ENCODE results near the gene NOS3.

Gene NOS3

DNA sequence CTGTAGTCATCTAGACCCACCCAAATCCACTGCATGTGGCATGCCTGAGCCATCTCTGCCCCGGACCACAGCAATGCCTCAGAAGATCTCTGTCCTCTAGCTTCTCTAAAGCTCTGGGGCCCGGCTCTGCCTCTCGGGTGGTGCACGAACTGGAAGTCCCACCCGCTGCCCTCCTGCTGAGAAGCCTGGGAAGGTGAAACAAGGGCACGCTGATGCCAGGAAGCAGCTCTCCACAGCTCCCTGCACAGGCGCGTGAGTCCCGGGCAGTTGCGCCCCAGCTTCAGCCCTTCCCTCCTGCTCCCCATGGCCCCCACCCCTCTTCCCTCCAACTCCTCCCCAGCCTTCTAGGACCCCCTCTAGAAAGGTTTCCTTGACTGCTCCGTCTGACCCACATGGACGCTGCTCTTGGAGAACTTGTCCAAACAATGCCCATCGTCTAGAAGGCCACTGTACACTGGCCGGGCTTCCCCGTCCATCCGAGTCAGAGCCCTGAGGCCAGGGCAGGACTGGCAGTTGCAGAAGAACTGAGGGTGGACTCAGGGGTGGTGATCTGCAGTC, 25.5 kb upstream of the NOS3 start:
- DNase-seq (ENCODE audit: low read depth), result no peak

DNA sequence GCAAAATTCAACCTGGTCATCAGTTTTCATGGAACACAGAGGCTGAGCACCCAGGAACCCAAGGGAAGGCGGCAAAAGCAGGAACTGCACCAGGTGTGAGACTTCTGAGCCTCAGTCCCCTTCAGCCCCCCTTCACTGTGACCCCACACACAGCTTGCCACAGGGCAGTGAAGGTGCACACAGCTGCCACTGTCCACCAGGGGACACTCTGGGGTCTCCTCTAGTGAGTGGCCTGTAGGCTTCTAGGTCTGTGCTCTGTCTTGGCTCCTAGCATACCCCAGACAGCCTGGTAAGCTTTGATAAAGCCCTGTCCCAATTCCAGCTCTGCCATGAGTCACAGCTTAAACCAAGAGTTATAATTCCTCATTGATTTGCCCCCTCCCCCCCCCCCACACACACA, 24.8 kb upstream of the NOS3 start:
- no peak for DNase-seq (ENCODE audit: low read depth)

DNA sequence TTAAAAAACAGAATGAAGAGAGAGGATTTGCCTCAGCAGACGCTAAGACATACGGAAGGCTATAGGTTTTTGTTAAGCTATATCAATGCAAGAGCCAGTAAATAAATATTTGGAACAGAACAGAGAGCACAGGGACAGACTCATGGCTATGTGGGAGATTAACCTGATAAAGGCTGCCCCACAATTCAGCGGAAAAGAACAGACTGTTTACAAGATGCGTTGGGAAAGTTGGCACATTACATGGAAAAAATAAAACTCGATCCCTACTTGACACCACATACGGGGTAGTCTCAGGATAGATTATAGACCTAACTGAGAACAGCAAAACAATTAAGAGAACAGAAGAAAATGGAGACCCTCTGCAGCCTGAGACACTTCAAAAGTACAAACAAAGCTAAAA, 23.5 kb upstream of the NOS3 start:
- no peak for DNase-seq (ENCODE audit: low read depth)

DNA sequence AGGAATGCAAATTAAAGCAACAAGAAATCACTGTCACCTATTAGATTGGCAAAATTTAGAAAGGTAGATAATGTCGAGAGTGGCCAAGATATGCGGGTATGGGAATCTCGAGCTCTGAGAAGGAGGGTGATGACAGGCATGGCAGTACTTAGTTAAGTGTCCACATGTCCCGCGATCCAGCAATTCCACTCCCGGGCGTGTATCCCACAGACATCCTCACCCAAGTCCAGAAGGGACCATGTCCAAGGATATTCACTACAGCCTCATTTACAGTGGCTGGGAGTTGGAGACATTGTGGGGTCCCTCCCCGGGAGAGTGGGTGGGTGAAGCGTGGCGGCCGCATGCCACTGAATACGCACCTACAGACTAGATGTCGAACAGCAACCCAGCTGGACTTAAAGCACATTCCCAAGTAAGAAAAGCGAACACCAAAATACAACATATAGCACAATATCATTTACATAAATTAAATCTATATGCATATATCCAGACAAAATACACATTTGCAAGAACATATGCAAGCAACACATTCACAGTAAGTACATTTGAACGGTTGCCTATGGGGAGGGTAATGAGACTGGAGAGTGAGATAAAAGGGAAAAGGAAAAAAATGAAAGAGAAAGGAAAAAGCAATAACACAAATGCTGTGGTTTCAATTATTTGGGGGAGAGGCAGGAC, 22.6 kb upstream of the NOS3 start:
- DNase-seq (ENCODE audit: low read depth), result no peak

DNA sequence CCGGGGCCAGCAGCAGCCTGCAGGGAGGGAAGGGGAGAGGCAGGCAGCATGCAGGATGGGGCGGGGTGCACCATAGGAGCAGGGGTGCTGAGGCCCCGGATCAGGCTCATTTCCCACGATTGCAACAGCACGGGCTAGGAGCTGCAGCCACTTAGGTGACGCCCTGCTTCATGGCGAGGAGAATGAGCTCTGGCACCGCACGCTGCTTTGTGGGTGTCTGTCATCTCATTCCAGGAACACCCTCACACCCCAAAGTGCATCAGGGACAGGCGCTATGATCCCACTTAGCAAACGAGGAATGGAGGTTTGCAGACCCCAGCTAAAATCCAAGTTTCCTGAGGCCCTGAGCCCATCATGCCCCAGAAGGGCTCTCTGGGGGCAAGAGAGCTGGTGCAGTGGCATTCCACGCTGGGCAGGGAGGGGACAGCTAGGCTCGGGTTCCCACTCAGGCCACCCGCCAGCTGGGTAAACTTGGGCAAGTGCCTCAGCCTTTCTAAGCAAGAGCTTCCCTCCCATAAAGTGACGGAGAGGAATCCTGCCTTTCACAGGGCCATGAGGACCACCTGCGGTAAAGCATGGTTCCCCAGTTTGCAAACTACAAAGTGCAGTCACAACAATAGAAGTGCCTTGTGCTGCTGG, 22.0 kb upstream of the NOS3 start:
- DNase-seq (ENCODE audit: low read depth), result no peak

DNA sequence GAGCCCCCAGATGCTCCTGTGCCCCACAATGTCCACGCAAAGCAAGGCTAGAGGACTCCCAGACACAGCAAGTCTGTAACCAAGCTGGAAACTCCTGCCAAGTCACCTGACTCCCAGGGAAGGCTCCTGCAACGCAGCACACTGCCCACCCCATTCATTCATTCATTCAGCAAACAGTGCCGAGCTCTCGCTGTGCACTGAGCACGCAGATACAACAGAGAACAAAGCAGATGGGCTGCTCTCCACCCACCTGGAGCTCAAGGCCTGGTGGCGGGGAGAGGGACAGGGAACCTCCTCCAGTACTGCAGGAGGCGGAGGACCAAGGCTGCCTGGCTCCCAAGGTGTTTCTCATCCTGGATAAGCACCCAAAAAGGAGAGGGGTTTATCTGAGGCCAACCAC, 21.3 kb upstream of the NOS3 start:
- DNase-seq (ENCODE audit: low read depth), result no peak

DNA sequence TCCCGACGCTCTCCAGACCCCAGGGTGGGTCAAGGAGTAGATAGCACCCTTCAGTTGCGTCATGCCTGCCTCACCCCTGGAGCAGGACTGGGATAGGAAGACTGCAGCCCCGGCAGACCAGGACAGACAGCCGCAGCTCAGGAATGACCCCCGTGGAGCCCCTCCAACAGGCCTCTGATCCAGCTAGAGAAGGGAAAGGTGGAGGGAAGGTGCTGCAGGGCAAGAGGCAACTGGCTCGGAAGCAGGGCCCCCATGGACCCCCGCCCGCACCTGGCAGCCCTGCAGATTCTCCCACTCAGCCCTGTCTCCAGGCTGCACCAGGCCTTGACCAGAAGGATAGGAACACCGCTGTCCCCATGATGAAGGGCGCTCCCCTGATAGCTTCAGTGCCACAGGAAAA, 20.4 kb upstream of the NOS3 start:
- DNase-seq (ENCODE audit: low read depth), result no peak

DNA sequence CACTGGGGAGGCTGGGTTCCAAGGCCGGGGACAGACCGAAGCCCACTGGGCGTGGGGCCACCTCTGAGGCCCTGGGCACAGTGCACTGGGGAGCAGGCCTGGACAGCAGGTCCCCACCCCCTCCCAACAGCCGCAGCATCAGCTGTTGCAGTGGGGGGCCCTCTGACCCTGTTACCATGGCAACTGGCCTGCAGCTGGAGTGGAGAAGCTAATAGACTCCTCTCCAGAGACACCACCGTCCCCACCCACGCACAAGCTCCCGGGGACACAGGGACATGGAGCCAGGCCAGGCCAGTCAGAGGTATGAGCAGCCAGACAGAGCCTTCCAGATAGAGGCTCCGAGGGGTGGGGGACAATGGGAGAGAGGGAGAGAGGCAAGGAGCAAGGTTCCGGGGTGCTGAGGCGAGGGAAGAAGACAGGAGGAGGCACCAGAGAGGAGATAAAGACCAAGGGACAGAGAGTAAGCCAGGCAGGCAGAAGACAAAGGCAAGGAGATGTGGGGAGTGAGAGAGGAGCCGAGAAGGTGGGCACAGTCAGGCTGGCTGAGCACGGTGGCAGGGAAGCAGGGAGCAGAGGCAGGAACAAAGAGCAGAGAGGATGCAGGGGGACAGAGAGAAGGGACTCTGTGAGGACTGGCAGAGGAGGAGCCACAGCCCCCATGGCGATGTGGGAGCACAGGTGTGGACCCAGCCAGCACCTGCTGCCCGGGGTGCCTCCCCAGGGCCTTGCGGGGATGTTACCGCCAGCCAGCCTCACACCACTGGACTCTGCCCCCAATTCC, 19.4 kb upstream of the NOS3 start:
- no peak for DNase-seq (ENCODE audit: low read depth)

DNA sequence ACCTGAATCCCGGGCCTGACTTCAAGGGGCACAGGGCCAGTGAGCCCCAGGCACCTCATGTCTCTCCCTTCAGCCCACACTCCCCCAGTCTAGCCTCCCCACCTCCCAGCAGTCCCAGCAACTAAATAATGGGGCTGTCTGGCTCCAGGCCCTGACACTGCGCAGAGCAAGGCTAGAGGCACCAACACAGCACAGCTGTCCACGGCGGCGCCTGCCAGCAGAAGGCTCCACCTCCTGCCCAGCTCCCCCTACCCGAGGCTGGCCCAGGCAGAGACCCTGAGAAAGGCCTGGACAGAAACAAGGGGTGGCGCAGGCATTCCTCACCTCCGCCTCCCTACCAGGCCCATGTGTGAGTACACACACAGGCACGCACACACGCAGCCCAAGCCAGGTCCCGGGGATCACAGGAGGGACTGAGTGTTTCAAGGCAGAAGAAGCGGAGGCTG, 18.8 kb upstream of the NOS3 start:
- DNase-seq (ENCODE audit: low read depth), result no peak

DNA sequence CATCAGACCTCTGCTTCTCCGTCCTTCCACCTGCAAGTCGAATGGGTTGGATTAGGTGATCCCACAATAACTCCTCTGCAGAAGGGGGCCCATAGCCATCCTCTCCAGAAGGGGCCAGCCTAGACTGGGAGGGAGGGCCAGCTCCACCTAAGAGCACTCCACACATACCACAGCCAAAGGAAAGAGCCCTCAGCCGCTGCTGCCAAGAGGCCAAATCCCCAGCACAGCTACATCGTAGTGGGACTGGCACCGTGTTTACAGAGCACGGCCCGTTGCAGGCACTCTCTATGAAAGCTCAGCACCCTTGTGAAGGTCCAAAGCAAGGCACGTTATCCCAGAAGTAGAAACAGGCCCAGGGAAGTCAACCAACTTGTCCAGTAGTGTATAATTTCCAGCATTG, 18.1 kb upstream of the NOS3 start:
- DNase-seq (ENCODE audit: low read depth), result no peak

DNA sequence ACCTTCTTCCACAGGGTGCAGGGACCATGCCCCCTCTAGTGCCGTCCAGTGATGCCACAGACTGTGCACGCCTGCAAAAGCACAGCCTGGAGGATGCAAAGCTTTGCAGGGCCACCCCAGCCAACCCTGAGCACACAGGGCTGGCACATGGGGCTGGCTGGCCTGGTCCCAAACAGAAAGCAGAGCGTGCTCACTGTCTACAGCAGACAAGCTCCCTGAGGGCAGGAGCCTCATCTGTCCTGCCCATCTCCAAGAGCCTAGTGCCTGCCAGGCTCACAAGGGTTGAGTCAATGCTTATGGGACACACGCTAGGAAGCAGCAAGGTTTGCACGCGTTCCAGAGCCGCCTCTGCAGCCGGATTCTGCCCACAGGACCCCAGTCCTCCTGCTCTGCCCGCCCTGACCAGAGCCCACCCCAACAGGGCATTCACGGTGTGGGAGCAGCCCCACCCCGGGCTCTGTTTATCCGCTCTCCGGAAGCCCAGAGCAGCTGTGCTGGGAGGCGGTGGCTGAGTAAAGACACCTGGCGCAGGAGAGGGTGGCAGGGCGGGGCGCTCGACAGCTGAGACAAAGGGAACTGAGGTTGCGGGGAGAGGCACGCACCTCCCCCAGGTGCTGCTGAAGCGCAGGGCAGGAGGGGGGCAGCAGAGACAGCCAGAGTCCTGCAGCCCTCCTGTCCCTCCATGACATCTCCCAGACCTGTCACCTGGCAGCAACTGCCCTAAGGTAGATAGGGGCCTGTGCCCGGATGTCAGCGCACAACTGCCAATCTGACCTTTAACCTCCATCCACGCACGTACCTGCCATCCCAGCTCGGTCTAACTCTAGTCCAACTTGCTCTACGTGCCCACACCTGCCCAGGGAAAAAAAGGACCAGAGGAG, 17.0 kb upstream of the NOS3 start:
- no peak for DNase-seq (ENCODE audit: low read depth)

DNA sequence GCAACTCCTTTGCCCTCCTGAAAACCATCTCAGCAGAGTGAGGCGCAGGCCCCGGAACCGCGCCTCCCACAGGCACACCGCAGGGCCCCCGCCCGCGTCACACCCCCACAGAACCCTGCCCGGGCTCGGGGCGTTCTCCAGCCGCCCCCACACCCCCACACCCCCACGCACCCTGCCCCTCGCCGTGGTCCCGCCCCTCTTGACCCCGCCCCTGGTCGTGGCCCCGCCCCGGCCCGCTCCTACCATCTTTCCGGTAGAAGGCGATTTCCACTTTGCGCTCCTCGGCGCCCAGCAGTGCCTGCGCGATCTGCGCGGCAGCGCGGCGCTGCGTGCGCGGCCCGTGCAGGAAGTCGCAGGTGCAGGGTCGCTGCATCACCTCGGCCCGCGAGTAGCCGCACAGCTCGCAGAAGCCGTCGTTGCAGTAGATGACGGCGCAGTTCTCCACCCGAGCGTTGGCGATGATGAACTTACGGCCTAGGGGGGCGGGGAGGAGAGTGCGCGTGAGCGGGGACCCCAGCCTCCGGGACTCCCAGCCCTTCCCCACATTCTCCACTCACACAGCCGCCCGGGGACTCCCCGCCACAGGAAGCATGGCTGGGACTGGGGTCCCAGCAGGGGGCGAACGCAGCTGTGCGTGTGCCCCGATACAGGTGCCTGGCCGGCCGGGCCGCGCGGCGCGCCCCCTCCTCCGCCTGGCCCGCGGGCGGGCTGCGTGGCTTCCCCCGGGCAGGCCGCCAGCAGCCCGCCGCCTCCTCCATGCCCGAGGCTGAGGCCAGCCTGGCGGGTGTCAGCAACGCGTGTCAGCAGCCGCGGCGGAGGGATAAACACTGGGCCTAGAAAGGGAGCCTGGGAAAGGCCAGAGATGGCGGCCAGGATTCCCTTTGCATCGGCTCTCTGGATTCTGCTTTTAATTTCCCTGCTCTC, 16.1 kb upstream of the NOS3 start:
- DNase-seq (ENCODE audit: low read depth), result no peak

DNA sequence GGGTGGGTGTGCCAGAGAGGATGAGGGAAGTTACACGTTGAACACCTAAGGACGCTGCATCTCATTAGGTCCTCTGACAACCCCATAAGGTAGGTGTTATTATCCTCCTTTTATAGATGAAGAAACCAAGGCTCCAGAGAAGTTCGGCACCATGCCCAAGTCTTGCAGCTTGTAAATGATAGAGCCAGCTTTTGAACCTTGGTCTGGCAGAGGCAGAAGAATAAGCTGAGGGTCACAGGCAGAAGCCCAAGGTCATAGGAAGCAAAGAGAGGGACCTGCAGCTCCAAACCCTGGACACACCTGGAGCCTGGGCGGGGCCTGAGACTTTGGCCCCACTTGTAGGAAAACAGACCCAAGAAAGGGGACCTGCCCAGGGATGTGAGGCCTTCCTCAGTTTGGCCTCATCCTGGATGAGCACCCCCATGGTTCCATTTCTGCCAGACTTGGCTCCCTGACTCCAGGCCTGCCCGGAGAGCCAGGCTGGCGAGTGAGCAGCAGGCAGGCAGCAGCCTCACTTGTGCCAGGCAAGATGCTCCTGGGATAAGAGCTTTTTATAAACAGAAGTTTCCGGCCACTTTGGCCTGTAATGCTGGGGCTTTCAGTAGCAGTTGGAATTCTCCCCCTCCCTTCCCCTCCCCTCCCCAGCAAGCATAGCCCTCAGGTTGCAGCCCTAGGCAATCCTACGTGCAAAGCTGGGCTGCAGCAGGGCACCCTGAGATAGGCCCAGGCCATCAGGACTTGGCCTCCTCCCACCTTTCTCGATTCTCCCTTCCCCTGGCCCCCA, 15.1 kb upstream of the NOS3 start:
- DNase-seq (ENCODE audit: low read depth), result no peak

DNA sequence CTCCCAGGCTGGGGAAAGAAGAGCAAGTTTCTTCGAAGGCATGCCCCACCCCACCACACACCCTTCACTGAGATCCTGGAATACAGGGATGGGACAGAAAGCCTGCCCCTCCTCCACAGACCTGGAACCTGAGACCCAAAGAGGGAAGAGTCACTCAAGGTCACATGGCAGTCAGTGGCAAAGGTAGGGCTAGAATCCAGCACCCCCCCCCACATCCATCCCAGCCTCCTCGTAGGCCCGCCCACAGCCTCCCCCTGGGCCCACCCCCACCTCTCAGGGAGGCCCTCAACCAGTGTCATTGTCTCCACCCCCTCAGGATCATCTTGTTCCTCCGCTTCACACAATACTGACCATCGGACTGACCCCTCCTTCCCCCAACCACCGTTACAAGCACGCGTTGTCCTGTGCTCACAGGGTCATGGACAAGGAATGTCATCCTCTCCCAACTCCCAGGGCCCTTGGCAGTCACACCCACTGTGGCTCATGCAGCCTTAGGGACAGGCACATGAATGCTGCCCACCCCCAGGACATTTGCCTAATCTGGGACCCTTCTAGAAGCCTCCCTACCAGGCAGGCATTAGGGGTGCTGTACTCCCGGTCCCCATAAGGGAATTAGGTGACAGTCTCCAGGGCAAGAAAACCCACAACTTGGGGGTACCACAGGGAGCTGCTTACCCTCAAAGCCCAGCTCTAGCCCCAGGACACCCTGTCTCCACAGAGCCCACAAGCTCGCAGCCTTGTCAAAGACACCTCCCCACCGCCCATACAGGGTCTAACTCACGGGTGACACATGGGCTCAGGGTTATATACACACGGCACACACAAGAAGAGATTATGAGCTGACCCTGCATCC, 14.1 kb upstream of the NOS3 start:
- no peak for DNase-seq (ENCODE audit: low read depth)

DNA sequence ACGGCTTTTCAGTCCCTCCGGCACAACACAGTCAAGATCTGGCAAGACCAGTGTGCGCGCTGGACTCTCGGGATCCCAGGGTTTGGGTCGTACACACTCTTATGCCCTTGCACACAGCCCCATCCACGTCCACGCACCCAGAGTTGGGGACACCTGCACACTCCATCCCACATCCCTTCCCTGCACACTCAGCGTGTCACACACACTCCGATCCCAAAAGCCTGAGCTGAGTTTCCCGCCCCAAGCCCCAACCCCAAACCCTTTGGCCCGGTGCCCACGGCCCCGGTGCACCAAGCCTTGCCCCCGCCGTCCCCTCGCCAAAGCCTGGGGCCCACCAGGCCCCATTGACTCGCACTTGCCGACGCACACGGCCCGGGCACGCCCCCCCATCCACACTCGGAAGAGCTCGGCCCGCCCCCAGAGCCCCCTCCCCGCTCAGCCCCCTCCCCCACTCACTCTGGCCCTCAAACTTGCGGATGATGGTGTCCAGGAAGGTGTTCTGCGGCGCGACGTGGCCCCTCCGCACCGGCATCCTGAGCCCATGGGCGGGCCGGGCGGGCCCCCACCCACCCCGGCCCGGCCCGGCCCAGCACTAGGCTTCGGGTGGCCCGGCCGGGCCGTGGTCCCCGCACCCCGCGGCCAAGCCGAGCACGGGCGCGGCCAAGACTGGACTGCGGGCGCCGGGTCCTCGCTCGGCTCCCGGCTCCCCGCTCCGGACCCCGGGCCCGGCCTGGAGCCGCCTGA, 13.3 kb upstream of the NOS3 start:
- DNase-seq (ENCODE audit: low read depth), result no peak

DNA sequence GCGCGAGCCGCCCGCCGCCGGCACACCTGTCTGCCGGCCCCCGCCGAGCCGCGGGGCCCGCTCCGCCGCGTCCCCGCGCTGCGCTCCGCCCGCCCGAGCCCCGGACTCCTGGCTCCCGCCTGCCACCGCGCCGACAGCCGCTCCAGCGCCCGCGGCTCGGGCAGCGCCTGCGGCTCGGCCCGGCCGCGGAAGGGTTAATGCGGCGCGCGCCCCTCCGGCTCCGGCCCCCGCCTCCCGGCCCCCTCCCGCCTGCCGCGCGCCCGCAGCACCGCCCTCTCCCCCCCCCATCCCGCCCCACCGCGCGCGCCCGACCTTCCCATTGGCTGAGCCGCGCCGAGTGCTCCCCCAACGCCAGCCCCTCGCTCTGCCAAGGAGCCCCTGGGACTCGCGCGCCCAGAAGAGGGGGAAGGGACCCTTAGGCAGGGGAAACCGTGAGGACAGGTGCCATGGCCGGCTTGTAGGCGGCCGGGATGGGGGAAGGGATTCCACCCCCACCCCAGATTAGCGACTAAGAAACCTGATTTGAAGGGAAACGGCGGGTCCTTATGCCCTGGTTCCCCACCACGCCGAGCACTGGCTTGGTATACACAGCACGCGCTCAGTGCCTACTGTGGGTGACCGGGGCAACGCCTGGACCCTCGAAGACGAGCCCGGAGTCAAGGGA, 12.6 kb upstream of the NOS3 start, which contains the start of gene KCNH2:
KCNH2 (minus strand) TSS at position 196 of the 664 bp plus-strand sequence. CDS start 408 bp downstream, outside the sequence.
- DNase-seq (ENCODE audit: low read depth), result no peak

DNA sequence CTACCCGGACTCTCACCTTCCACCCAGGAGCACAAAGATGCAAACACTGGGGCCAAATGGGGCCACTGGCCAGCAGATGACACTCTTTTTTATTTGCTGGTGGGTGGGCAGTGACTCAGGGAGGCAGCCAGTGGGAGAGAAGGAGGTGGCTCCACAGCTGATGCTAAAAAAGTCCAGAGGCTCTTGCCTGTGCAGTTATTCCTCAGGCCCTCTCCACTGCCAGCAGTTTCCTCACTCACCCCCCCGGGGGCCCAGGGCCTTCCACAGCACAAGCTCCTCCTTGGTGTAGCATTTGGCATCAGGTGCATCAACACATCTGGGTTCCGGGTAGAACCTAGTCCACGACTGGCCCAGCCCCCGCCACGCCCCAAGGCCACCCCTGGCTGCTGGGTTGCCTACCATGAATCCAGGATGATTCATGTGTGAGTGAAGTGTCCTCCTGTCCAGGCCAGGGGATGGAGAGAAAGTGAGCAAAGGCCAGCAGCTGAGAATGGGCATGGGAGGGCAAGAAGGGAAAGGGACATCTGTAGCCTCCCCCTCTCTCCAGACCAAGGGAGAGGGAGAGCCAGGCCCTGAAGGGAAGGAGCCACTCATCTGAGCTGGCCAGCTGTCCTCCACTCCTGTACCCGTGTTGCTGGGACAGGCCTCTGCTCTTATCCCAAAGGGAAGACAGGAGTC, 11.0 kb upstream of the NOS3 start:
- no peak for DNase-seq (ENCODE audit: low read depth)
